Measurements from ENCODE around the gene PRPF19. TPM values are rescaled to one million over a fixed set of nuclear protein-coding genes. Genes with fewer than 3 reads are reported as not detected.

Gene PRPF19
- total RNA-seq, 1 donor: 53.1 TPM

GRCh38 chr11:60860943-60861342 lies 45.4 kb downstream of the PRPF19 start:
- TF ChIP-seq CTCF (IDR thresholded peaks at IDR 0.05; ENCODE audit: insufficient read depth, low read length): no peak
- H3K4me3 ChIP-seq (ENCODE audit: low read depth, low read length): no peak overlapping the region
- DNase-seq (ENCODE audit: low read depth): no peak

GRCh38 chr11:60859616-60860250 lies 46.7 kb downstream of the PRPF19 start:
- no peak for TF ChIP-seq CTCF (IDR thresholded peaks at IDR 0.05; ENCODE audit: insufficient read depth, low read length)
- no peak overlapping the region for H3K4me3 ChIP-seq (ENCODE audit: low read depth, low read length)
- no peak for DNase-seq (ENCODE audit: low read depth)

GRCh38 chr11:60858731-60859464 lies 47.5 kb downstream of the PRPF19 start:
- no peak overlapping the region for H3K4me3 ChIP-seq (ENCODE audit: low read depth, low read length)
- no peak for TF ChIP-seq CTCF (IDR thresholded peaks at IDR 0.05; ENCODE audit: insufficient read depth, low read length)
- no peak for DNase-seq (ENCODE audit: low read depth)

GRCh38 chr11:60858236-60858635 lies 48.1 kb downstream of the PRPF19 start:
- no peak overlapping the region for H3K4me3 ChIP-seq (ENCODE audit: low read depth, low read length)
- no peak for DNase-seq (ENCODE audit: low read depth)
- no peak for TF ChIP-seq CTCF (IDR thresholded peaks at IDR 0.05; ENCODE audit: insufficient read depth, low read length)

- TF ChIP-seq CTCF (IDR thresholded peaks at IDR 0.05; ENCODE audit: insufficient read depth, low read length): no peak
- DNase-seq (ENCODE audit: low read depth): peak; percentile 16
- no peak overlapping the region for H3K4me3 ChIP-seq (ENCODE audit: low read depth, low read length)
These were observed 48.8 kb downstream of the PRPF19 start for GRCh38 chr11:60857378-60858232.

- H3K4me3 ChIP-seq (ENCODE audit: low read depth, low read length): no peak within 1 kb of the TSS
- DNase-seq (ENCODE audit: low read depth): no peak
- no peak for TF ChIP-seq CTCF (IDR thresholded peaks at IDR 0.05; ENCODE audit: insufficient read depth, low read length)
These were observed 50.4 kb downstream of the PRPF19 start, which contains the start of gene PTGDR2 for GRCh38 chr11:60855726-60856633. TSS of gene PTGDR2 (minus strand) at chr11:60855950. CDS start at chr11:60853722, 2,228 bp downstream.
